Lower leg skin (tissue), 4 donors: ENCODE results near the gene KCTD18. TPM values are rescaled to one million over a fixed set of nuclear protein-coding genes. Genes with fewer than 3 reads are reported as not detected.

ENCODE experiments used
- DNase-seq, 2 donors: peaks; one replicate each; pipeline ENCODE4 v3.0.0-alpha.2; 2019; ENCODE audit warnings: low spot score in 2 of 2
- H3K4me3 ChIP-seq: fragments of 200-600 bp; sonication (generic); 2 replicates; pipeline ENCODE4 v1.5.1; 2017; ENCODE audit warnings: mild to moderate bottlenecking, low read depth; ENCODE audit not compliant: poor library complexity, severe bottlenecking
- POLR2A ChIP-seq, 2 donors: fragments of 450-650 bp; IDR thresholded peaks; one replicate each; pipeline ENCODE4 v1.6.1; 2016 to 2017; ENCODE audit warnings: antibody characterized with exemption in 2 of 2, mild to moderate bottlenecking in 1 of 2, moderate library complexity in 1 of 2
- WGBS, 2 donors: methylation state at CpG; one replicate each; pipeline ENCODE4 v1.1.5; 2018; 5-methylcytosine and 5-hydroxymethylcytosine counted together
- intact Hi-C: fragments of 100-400 bp; cut with DNase I; formaldehyde crosslinking; loops from one replicate; pipeline ENCODE4 v1.15.0; 2023; ENCODE audit warnings: low total_unique reads
- total RNA-seq, 4 donors: library from RNA; depleted of rRNA; stranded (reverse); fragments of >200 nt; gene quantifications; one replicate each; pipeline ENCODE4 v1.1.0, GENCODE V29; 2016
- TF ChIP-seq, protein P1 (sequence below), 3 donors: fragments of 450-650 bp; IDR thresholded peaks; one replicate each; pipeline ENCODE4 v1.5.1; 2016; ENCODE audit warnings: antibody characterized with exemption in 3 of 3, mild to moderate bottlenecking in 3 of 3, moderate library complexity in 2 of 3

Gene KCTD18
- total RNA-seq, 4 donors from 2014 or later: 16.9 to 26.2 (median 21.9) TPM

DNA sequence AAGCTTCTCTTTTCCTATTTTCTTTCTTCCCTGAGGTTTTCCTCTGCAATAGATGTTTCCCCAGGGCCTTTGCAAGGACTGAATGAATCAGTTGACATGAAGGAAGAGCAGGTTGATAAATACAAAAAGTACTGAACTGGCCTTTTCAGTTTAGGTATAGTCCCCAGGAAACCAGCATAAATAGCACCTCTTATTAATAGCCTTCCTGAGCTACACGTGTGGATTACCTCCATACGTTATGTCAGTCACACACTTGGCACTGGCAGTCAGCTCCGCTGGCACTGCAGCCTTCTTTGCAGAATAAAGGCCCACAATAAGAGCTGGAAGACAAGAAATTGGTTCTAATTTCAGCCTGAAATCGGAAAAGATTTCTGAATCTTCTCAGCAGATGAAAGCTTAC lies 60.7 kb downstream of the KCTD18 start:
- intact Hi-C loops: no loop called here
- no peak for DNase-seq
- TF ChIP-seq, protein P1, sequence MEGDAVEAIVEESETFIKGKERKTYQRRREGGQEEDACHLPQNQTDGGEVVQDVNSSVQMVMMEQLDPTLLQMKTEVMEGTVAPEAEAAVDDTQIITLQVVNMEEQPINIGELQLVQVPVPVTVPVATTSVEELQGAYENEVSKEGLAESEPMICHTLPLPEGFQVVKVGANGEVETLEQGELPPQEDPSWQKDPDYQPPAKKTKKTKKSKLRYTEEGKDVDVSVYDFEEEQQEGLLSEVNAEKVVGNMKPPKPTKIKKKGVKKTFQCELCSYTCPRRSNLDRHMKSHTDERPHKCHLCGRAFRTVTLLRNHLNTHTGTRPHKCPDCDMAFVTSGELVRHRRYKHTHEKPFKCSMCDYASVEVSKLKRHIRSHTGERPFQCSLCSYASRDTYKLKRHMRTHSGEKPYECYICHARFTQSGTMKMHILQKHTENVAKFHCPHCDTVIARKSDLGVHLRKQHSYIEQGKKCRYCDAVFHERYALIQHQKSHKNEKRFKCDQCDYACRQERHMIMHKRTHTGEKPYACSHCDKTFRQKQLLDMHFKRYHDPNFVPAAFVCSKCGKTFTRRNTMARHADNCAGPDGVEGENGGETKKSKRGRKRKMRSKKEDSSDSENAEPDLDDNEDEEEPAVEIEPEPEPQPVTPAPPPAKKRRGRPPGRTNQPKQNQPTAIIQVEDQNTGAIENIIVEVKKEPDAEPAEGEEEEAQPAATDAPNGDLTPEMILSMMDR (IDR thresholded peaks at IDR 0.05): no peak
- TF ChIP-seq POLR2A (IDR thresholded peaks at IDR 0.05): no peak
- H3K4me3 ChIP-seq: no peak overlapping the region
- WGBS, 2 donors: 82 to 88% methylated on average over 4 of the region's 4 CpGs

DNA sequence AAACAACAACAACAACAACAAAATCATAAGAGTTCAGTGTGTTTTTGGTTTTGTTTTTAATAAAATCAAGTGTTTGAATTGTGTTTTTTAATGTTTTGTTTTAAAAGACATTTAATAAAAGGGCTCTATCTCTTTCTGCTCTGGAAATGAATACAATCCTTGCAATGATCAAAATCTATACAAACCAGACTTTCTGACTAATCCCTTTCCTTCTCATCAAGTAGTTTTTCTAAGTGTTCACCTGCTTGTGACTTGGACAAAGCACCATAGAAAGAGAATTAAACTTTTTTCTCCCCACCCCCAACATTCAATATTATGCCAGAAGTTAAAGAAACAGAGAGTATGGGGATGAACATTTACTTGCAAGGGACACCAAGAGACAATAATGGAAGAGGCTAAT lies 61.4 kb downstream of the KCTD18 start:
- intact Hi-C loops: no loop called here
- TF ChIP-seq POLR2A (IDR thresholded peaks at IDR 0.05): no peak
- TF ChIP-seq, protein P1 (IDR thresholded peaks at IDR 0.05): no peak
- DNase-seq: no peak
- no peak overlapping the region for H3K4me3 ChIP-seq

DNA sequence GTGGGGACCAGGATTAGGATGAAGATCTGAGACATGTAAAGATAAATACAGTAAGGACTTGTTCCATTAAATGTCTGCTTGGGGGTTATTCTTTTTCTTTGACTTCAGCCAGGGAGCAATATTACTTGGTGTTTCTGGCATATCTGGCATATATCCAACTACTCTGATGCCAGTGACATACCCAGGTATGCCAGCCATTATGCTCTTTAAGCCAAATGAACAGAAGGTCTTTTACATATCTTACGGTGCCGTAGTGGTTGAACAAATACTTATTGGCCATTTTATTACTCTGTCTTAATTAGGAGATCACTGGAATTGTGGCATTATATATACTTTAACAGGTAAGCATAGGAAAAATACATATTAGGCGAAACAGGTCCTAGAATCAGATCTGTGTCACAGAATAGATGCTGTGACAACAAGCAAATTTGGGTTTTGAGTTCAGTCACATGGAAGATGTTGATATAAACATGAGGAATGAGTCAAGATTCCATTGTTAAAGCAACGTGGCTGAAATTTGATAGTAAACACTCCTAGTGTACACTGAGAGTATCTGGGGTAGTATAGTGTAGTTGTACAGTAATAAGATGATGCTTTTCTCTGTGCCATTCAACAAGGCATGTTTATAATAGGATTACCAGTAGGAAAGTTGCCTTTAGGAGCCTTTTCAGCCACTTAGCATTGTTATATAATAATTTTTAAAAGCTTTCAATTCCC lies 62.6 kb downstream of the KCTD18 start:
- intact Hi-C loops: no loop called here
- 75 to 93% methylated on average over 4 of the region's 4 CpGs for WGBS, 2 donors
- no peak overlapping the region for H3K4me3 ChIP-seq
- DNase-seq: no peak
- no peak for TF ChIP-seq POLR2A (IDR thresholded peaks at IDR 0.05)
- TF ChIP-seq, protein P1 (IDR thresholded peaks at IDR 0.05): no peak

DNA sequence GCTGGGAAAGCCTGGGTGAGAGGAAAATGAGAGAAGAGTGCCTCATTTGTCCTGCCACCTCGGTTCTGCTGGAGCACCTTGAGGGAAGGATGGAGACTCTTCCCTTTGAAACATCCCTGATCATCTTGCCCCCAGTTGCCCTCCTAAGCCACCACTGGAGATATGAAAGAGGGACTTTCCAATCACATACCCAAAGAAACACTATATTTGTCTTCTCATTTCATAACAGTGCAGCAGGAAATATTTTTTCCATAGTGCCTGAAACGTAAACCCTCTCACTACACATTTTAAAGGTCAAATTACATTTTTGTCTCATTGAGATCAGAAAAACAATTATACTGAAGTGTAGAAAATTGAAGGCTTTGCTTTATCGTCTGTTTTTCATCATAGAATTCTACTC lies 63.3 kb downstream of the KCTD18 start:
- no peak overlapping the region for H3K4me3 ChIP-seq
- WGBS, 2 donors: 85 to 90% methylated on average over 3 of the region's 3 CpGs
- no peak for TF ChIP-seq POLR2A (IDR thresholded peaks at IDR 0.05)
- TF ChIP-seq, protein P1 (IDR thresholded peaks at IDR 0.05): no peak
- intact Hi-C loops: no loop called here
- no peak for DNase-seq

DNA sequence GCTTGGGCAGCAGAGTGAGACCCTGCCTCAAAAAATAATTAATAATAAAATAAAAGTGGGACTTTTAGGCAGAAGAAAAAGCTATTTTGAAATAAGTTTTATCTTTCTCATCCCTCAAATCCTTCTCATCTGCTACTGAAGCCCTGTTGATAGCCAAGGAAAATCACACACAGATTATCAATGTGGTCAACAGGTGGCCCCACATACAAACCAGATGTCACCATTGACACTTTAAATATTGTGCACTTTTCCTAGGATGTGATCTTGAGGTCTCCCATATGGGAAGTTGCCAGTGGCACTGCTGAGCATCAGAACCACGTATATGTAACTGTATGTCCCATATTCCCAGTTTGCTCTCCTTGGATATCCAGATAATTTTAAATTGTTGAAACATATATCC lies 64.6 kb downstream of the KCTD18 start:
- TF ChIP-seq, protein P1 (IDR thresholded peaks at IDR 0.05): no peak
- TF ChIP-seq POLR2A (IDR thresholded peaks at IDR 0.05): no peak
- 92 to 100% methylated on average over 1 of the region's 1 CpG for WGBS, 2 donors
- DNase-seq: no peak
- intact Hi-C loops: no loop called here
- no peak overlapping the region for H3K4me3 ChIP-seq

DNA sequence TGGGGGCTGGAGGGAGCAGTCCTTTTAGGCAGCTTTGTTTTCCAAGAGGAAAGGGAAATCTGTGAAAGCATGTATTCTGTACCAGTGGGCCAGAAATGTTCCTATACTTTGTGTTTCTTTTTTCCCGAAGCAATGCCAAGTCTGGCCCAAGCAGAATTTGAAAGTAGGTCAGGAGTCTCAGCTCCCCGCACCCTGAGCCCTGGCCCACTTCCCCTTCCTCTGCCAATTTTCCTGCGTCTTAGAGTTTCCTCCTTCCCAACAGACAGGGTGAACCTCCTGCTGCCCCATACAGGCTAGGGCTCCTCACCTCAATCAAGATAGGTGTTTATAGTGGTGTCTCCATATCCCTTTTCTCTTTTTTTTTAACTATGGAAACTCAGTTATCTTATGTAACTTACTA lies 65.3 kb downstream of the KCTD18 start:
- intact Hi-C loops: no loop called here
- 76 to 77% methylated on average over 3 of the region's 3 CpGs for WGBS, 2 donors
- no peak for DNase-seq
- no peak overlapping the region for H3K4me3 ChIP-seq
- TF ChIP-seq, protein P1 (IDR thresholded peaks at IDR 0.05): no peak
- TF ChIP-seq POLR2A (IDR thresholded peaks at IDR 0.05): no peak
